ENCODE data around the gene CARD18.

The CARD18 gene

GRCh38 chr11:105156720-105157119 lies 17.2 kb upstream of the CARD18 start:
- ChIA-PET CTCF (no interaction called here), POLR2A (no interaction called here)
- no peak for TF ChIP-seq SUZ12 (IDR thresholded peaks at IDR 0.05)
- TF ChIP-seq SP1 (IDR thresholded peaks at IDR 0.05), result no peak
- TF ChIP-seq FOXM1 (IDR thresholded peaks at IDR 0.05; ENCODE audit: borderline replicate concordance), result no peak
- TF ChIP-seq FOXK2 (IDR thresholded peaks at IDR 0.05), result no peak
- TF ChIP-seq PKNOX1 (IDR thresholded peaks at IDR 0.05), result no peak
- no peak for TF ChIP-seq FOXA1 (IDR thresholded peaks at IDR 0.05)
- TF ChIP-seq ZNF384 (IDR thresholded peaks at IDR 0.05), result no peak
- TF ChIP-seq ELF4 (IDR thresholded peaks at IDR 0.05), result no peak
- TF ChIP-seq LEF1 (IDR thresholded peaks at IDR 0.05; ENCODE audit: borderline replicate concordance), result no peak
- no peak for TF ChIP-seq NFRKB (IDR thresholded peaks at IDR 0.05)
- TF ChIP-seq L3MBTL2 (conservative IDR thresholded peaks at IDR 0.05), result no peak
- TF ChIP-seq TARDBP (IDR thresholded peaks at IDR 0.05), result no peak
- no peak for TF ChIP-seq BHLHE40 (IDR thresholded peaks at IDR 0.05; ENCODE audit: borderline replicate concordance)
- TF ChIP-seq HDGF (IDR thresholded peaks at IDR 0.05; ENCODE audit: borderline replicate concordance), result no peak
- no peak for TF ChIP-seq ARNT (IDR thresholded peaks at IDR 0.05)
- no peak for TF ChIP-seq CTBP1 (IDR thresholded peaks at IDR 0.05; ENCODE audit: borderline replicate concordance)
- DNase-seq (ENCODE audit: extremely low spot score), result no peak

- TF ChIP-seq CTBP1 (IDR thresholded peaks at IDR 0.05; ENCODE audit: borderline replicate concordance) (no peak), SUZ12 (IDR thresholded peaks at IDR 0.05) (no peak), ARNT (IDR thresholded peaks at IDR 0.05) (no peak), NFRKB (IDR thresholded peaks at IDR 0.05) (no peak), LEF1 (IDR thresholded peaks at IDR 0.05; ENCODE audit: borderline replicate concordance) (no peak)
Observed at GRCh38 chr11:105156231-105156630, 16.7 kb upstream of the CARD18 start.

DNA sequence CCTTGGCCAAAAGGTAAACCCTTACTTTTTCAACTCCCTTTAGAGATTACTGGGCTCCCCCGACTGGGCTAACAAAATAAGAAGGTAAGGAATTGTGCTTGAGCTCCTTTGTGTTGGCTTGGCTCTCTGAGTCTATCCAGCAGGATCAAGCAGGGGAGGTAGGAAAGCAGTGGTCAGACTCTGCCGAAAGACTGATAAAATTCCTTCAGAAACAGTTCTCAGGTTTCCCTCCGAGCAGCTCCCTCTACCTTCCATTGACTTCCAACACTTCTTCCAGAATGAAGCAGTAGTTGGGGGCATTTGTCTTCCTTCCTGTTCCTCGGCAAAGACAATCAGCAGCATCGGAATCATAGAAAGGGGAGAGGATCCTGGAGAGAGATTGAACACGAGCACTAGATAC lies 16.1 kb upstream of the CARD18 start:
- ChIA-PET POLR2A (no interaction called here), CTCF (no interaction called here)
- no peak for DNase-seq (ENCODE audit: extremely low spot score)
- TF ChIP-seq SP1 (IDR thresholded peaks at IDR 0.05) (no peak), NFRKB (IDR thresholded peaks at IDR 0.05) (no peak), TARDBP (IDR thresholded peaks at IDR 0.05) (no peak), SUZ12 (IDR thresholded peaks at IDR 0.05) (no peak), ARNT (IDR thresholded peaks at IDR 0.05) (no peak), HDGF (IDR thresholded peaks at IDR 0.05; ENCODE audit: borderline replicate concordance) (no peak), FOXK2 (IDR thresholded peaks at IDR 0.05) (no peak), ZNF384 (IDR thresholded peaks at IDR 0.05) (no peak)

More at GRCh38 chr11:105156231-105156630, 16.7 kb upstream of the CARD18 start:
- ChIA-PET POLR2A (no interaction called here), CTCF (no interaction called here)
- DNase-seq (ENCODE audit: extremely low spot score), result no peak

- ChIA-PET POLR2A (no interaction called here), CTCF (no interaction called here)
- no peak for DNase-seq (ENCODE audit: extremely low spot score)
- TF ChIP-seq CTBP1 (IDR thresholded peaks at IDR 0.05; ENCODE audit: borderline replicate concordance), result no peak
- TF ChIP-seq SUZ12 (IDR thresholded peaks at IDR 0.05), result no peak
- no peak for TF ChIP-seq ZNF384 (IDR thresholded peaks at IDR 0.05)
- TF ChIP-seq ELF4 (IDR thresholded peaks at IDR 0.05), result no peak
- no peak for TF ChIP-seq TARDBP (IDR thresholded peaks at IDR 0.05)
- TF ChIP-seq LEF1 (IDR thresholded peaks at IDR 0.05; ENCODE audit: borderline replicate concordance), result no peak
- TF ChIP-seq FOXA1 (IDR thresholded peaks at IDR 0.05), result no peak
- TF ChIP-seq BHLHE40 (IDR thresholded peaks at IDR 0.05; ENCODE audit: borderline replicate concordance), result no peak
- no peak for TF ChIP-seq SP1 (IDR thresholded peaks at IDR 0.05)
- no peak for TF ChIP-seq FOXM1 (IDR thresholded peaks at IDR 0.05; ENCODE audit: borderline replicate concordance)
- TF ChIP-seq NFRKB (IDR thresholded peaks at IDR 0.05), result no peak
- no peak for TF ChIP-seq L3MBTL2 (conservative IDR thresholded peaks at IDR 0.05)
- no peak for TF ChIP-seq HDGF (IDR thresholded peaks at IDR 0.05; ENCODE audit: borderline replicate concordance)
- no peak for TF ChIP-seq ARNT (IDR thresholded peaks at IDR 0.05)
- TF ChIP-seq FOXK2 (IDR thresholded peaks at IDR 0.05), result no peak
- TF ChIP-seq PKNOX1 (IDR thresholded peaks at IDR 0.05), result no peak
Observed at GRCh38 chr11:105153392-105153791, 13.8 kb upstream of the CARD18 start.

- TF ChIP-seq SP1 (IDR thresholded peaks at IDR 0.05) (no peak), ARNT (IDR thresholded peaks at IDR 0.05) (no peak), FOXK2 (IDR thresholded peaks at IDR 0.05) (no peak), HDGF (IDR thresholded peaks at IDR 0.05; ENCODE audit: borderline replicate concordance) (no peak), L3MBTL2 (conservative IDR thresholded peaks at IDR 0.05) (no peak), NFRKB (IDR thresholded peaks at IDR 0.05) (no peak), CTBP1 (IDR thresholded peaks at IDR 0.05; ENCODE audit: borderline replicate concordance) (no peak), LEF1 (IDR thresholded peaks at IDR 0.05; ENCODE audit: borderline replicate concordance) (no peak), ELF4 (IDR thresholded peaks at IDR 0.05) (no peak), FOXM1 (IDR thresholded peaks at IDR 0.05; ENCODE audit: borderline replicate concordance) (no peak), ZNF384 (IDR thresholded peaks at IDR 0.05) (no peak), FOXA1 (IDR thresholded peaks at IDR 0.05) (no peak), TARDBP (IDR thresholded peaks at IDR 0.05) (no peak), SUZ12 (IDR thresholded peaks at IDR 0.05) (no peak), BHLHE40 (IDR thresholded peaks at IDR 0.05; ENCODE audit: borderline replicate concordance) (no peak), PKNOX1 (IDR thresholded peaks at IDR 0.05) (no peak)
- ChIA-PET CTCF (no interaction called here), POLR2A (no interaction called here)
- no peak for DNase-seq (ENCODE audit: extremely low spot score)
Observed at GRCh38 chr11:105152560-105152959, 13.0 kb upstream of the CARD18 start.

DNA sequence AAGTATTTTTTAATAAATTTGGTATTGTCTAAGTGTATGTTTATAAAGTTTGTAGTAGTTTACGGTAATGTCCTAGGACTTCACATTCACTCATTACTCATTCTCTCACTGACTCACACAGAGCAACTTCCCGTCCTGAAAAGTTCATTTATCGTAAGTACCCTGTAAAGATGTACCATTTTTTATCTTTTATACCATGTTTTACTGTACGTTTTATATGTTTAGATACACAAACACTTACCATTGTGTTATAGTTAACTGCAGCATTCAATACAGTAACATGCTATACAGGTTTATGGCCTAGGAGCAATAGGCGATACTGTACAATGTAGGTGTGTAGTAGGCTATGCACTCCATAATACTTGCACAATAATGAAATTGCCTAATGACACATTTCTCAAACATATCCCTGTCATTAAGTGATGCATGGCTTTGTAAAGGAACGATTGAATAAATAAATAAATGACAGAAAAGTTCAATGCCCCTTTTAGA lies 12.5 kb upstream of the CARD18 start:
- DNase-seq (ENCODE audit: extremely low spot score), result no peak
- POLR2A ChIA-PET, result no interaction called here
- CTCF ChIA-PET, result no interaction called here
- TF ChIP-seq NFRKB (IDR thresholded peaks at IDR 0.05) (no peak), ARNT (IDR thresholded peaks at IDR 0.05) (no peak), FOXA1 (IDR thresholded peaks at IDR 0.05) (no peak), LEF1 (IDR thresholded peaks at IDR 0.05; ENCODE audit: borderline replicate concordance) (no peak), FOXK2 (IDR thresholded peaks at IDR 0.05) (no peak), ELF4 (IDR thresholded peaks at IDR 0.05) (no peak), FOXM1 (IDR thresholded peaks at IDR 0.05; ENCODE audit: borderline replicate concordance) (no peak), L3MBTL2 (conservative IDR thresholded peaks at IDR 0.05) (no peak)

All from HEK293T (cell line).